Breast epithelium (tissue), 3 donors: ENCODE data around the gene CD244.

Source experiments
- POLR2A ChIP-seq: fragments of 450-650 bp; IDR thresholded peaks from one replicate; pipeline ENCODE4 v1.6.1; 2016; ENCODE audit warnings: antibody characterized with exemption, mild to moderate bottlenecking, moderate library complexity
- POLR2AphosphoS5 ChIP-seq, 3 donors: sonication (generic); formaldehyde crosslinking; IDR thresholded peaks; one replicate each; pipeline ENCODE4 v1.6.1; 2017; ENCODE audit warnings: antibody characterized with exemption in 3 of 3
- TF ChIP-seq, protein P1 (sequence below), 3 donors: fragments of 450-650 bp; IDR thresholded peaks; one replicate each; pipeline ENCODE4 v1.5.1; 2016 to 2017; ENCODE audit warnings: antibody characterized with exemption in 3 of 3, mild to moderate bottlenecking in 3 of 3, moderate library complexity in 3 of 3

DNA sequence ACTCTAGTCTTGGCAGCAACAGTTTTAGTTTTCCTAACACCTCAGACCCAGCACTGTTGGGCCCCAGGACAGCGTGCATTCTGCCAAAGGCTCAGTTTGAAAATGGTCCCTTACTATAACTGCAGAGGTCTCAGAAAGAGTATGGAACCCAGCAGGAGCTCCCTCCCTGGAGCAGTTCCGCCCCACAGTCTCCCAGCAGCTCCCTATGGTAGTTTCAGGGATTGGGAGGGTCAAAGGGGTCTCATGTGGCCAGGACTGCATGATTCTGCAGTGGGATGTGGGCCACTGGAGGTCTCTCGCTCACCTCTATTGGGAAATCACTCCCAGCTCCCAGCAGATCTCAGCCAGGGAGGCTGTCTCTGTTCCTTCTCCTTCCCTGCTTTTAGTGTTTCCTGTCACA, 54.4 kb downstream of the CD244 start:
- TF ChIP-seq, protein P1, sequence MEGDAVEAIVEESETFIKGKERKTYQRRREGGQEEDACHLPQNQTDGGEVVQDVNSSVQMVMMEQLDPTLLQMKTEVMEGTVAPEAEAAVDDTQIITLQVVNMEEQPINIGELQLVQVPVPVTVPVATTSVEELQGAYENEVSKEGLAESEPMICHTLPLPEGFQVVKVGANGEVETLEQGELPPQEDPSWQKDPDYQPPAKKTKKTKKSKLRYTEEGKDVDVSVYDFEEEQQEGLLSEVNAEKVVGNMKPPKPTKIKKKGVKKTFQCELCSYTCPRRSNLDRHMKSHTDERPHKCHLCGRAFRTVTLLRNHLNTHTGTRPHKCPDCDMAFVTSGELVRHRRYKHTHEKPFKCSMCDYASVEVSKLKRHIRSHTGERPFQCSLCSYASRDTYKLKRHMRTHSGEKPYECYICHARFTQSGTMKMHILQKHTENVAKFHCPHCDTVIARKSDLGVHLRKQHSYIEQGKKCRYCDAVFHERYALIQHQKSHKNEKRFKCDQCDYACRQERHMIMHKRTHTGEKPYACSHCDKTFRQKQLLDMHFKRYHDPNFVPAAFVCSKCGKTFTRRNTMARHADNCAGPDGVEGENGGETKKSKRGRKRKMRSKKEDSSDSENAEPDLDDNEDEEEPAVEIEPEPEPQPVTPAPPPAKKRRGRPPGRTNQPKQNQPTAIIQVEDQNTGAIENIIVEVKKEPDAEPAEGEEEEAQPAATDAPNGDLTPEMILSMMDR (IDR thresholded peaks at IDR 0.05): no peak
- TF ChIP-seq POLR2AphosphoS5 (IDR thresholded peaks at IDR 0.05): no peak
- TF ChIP-seq POLR2A: no peak
